GM23338 (cell line): ENCODE measurements around the gene IL1RN. TPM values are rescaled to one million over a fixed set of nuclear protein-coding genes. Genes with fewer than 3 reads are reported as not detected.

Experiments
- ATAC-seq: fragments of 200-7000 bp; cut with Tn5 transposase; 3 replicates; pipeline ENCODE4 v1.9.1; 2020
- DNase-seq: peaks from one replicate; pipeline ENCODE4 v3.0.0-alpha.2; 2015; ENCODE audit warnings: low spot score
- H2AFZ ChIP-seq: fragments of 200-600 bp; sonication (generic); 2 replicates; pipeline ENCODE4 v1.8.0; 2016; ENCODE audit warnings: antibody characterized with exemption, mild to moderate bottlenecking, moderate library complexity
- H3F3A ChIP-seq: fragments of 200-600 bp; sonication (generic); replicated peaks from 2 replicates; pipeline ENCODE4 v1.8.0; 2017; ENCODE audit warnings: antibody characterized with exemption, mixed run types, low read depth
- H3K27ac ChIP-seq: fragments of 200-600 bp; sonication (generic); 2 replicates; pipeline ENCODE4 v1.6.1; 2016; ENCODE audit warnings: low read depth
- H3K27me3 ChIP-seq: fragments of 200-600 bp; sonication (generic); 2 replicates; pipeline ENCODE4 v1.8.0; 2016; ENCODE audit warnings: mild to moderate bottlenecking, mixed run types, moderate library complexity; ENCODE audit not compliant: insufficient read depth
- H3K36me3 ChIP-seq: fragments of 200-600 bp; sonication (generic); 2 replicates; pipeline ENCODE4 v1.8.0; 2016; ENCODE audit warnings: mild to moderate bottlenecking; ENCODE audit not compliant: insufficient read depth
- H3K4me1 ChIP-seq: fragments of 200-600 bp; sonication (generic); 2 replicates; pipeline ENCODE4 v1.8.0; 2016; ENCODE audit warnings: mild to moderate bottlenecking, moderate library complexity; ENCODE audit not compliant: insufficient read depth
- H3K4me2 ChIP-seq: fragments of 200-600 bp; sonication (generic); 2 replicates; pipeline ENCODE4 v1.7.1; 2017; ENCODE audit warnings: mixed run types
- H3K4me3 ChIP-seq: fragments of 200-600 bp; sonication (generic); 2 replicates; pipeline ENCODE4 v1.6.1; 2016; ENCODE audit warnings: mixed run types
- H3K79me2 ChIP-seq: fragments of 200-600 bp; sonication (generic); replicated peaks from 2 replicates; pipeline ENCODE4 v1.8.0; 2017; ENCODE audit warnings: mild to moderate bottlenecking; ENCODE audit not compliant: insufficient read depth
- H3K9me2 ChIP-seq: fragments of 200-600 bp; sonication (generic); 2 replicates; pipeline ENCODE4 v1.8.0; 2017; ENCODE audit not compliant: insufficient read depth
- H4K20me1 ChIP-seq: fragments of 200-600 bp; sonication (generic); replicated peaks from 2 replicates; pipeline ENCODE4 v1.8.0; 2017; ENCODE audit warnings: mild to moderate bottlenecking; ENCODE audit not compliant: insufficient read depth
- H3K27ac Mint-ChIP-seq: 2 replicates; pipeline ENCODE4 v1.8.0; 2020; ENCODE audit warnings: inconsistent platforms, mild to moderate bottlenecking, moderate library complexity, mixed read lengths
- H3K27me3 Mint-ChIP-seq: 3 replicates; pipeline ENCODE4 v1.8.0; 2022; ENCODE audit warnings: low read depth, mild to moderate bottlenecking, moderate library complexity, mixed read lengths, inconsistent platforms; ENCODE audit not compliant: insufficient read depth, poor library complexity
- H3K36me3 Mint-ChIP-seq: 3 replicates; pipeline ENCODE4 v1.8.0; 2021; ENCODE audit warnings: low read depth, mild to moderate bottlenecking, inconsistent platforms, moderate library complexity, mixed read lengths
- H3K4me1 Mint-ChIP-seq: 3 replicates; pipeline ENCODE4 v1.8.0; 2020; ENCODE audit warnings: mild to moderate bottlenecking, inconsistent platforms, mixed read lengths
- H3K4me3 Mint-ChIP-seq: 3 replicates; pipeline ENCODE4 v1.8.0; 2021; ENCODE audit warnings: moderate library complexity, mild to moderate bottlenecking, inconsistent platforms, mixed read lengths
- H3K9me3 Mint-ChIP-seq: 3 replicates; pipeline ENCODE4 v1.8.0; 2020; ENCODE audit warnings: moderate library complexity, mild to moderate bottlenecking, inconsistent platforms, mixed read lengths
- CREB1 ChIP-seq: fragments of 250-450 bp; sonication (Bioruptor Pico); IDR thresholded peaks from 2 replicates; pipeline ENCODE4 v1.5.0; 2020; ENCODE audit warnings: low read depth, mild to moderate bottlenecking, moderate library complexity
- EZH2 ChIP-seq: fragments of 200-600 bp; sonication (generic); IDR thresholded peaks from one replicate; pipeline ENCODE4 v1.8.0; 2017; ENCODE audit warnings: antibody characterized with exemption, mild to moderate bottlenecking, low read depth; ENCODE audit not compliant: unreplicated experiment
- EZH2phosphoT487 ChIP-seq: fragments of 200-600 bp; sonication (generic); IDR thresholded peaks from one replicate; pipeline ENCODE4 v1.8.1; 2018; ENCODE audit warnings: antibody characterized with exemption; ENCODE audit not compliant: unreplicated experiment
- JUNB ChIP-seq: IDR thresholded peaks from one replicate; pipeline ENCODE4 v1.6.1; 2016; ENCODE audit warnings: antibody characterized with exemption; ENCODE audit not compliant: unreplicated experiment
- NANOG ChIP-seq: IDR thresholded peaks from 2 replicates; pipeline ENCODE4 v1.6.1; 2016; ENCODE audit warnings: antibody characterized with exemption, borderline replicate concordance
- POLR2AphosphoS5 ChIP-seq: IDR thresholded peaks from 2 replicates; pipeline ENCODE4 v1.6.1; 2016; ENCODE audit warnings: antibody characterized with exemption, low read depth
- STAT1 ChIP-seq: IDR thresholded peaks from one replicate; pipeline ENCODE4 v1.6.1; 2016; ENCODE audit warnings: antibody characterized with exemption; ENCODE audit not compliant: unreplicated experiment
- ZNF114 ChIP-seq: fragments of 250-450 bp; sonication (Bioruptor Pico); IDR thresholded peaks from 2 replicates; pipeline ENCODE4 v1.5.0; 2020; ENCODE audit warnings: mild to moderate bottlenecking, moderate library complexity
- ZNF331 ChIP-seq: fragments of 250-450 bp; sonication (Bioruptor Pico); IDR thresholded peaks from 2 replicates; pipeline ENCODE4 v1.5.0; 2020; ENCODE audit warnings: low read depth, mild to moderate bottlenecking, moderate library complexity
- polyA plus RNA-seq: library from polyadenylated mRNA; unstranded; fragments of >200 nt; fragmentation: Nextera tagmentation; extraction: Ambion mirVana; gene quantifications from 2 replicates; pipeline ENCODE4 v1.2.1, GENCODE V29; 2016
- total RNA-seq: library from RNA; depleted of rRNA; stranded (reverse); fragments of >200 nt; shearing (Covaris generic); gene quantifications from 2 replicates; pipeline ENCODE4 v1.2.3, GENCODE V29; 2014
- TF ChIP-seq, protein P1 (sequence below): IDR thresholded peaks from one replicate; pipeline ENCODE4 v1.6.1; 2018; ENCODE audit warnings: antibody characterized with exemption; ENCODE audit not compliant: unreplicated experiment
- TF ChIP-seq, protein P2 (sequence below): fragments of 250-450 bp; sonication (Bioruptor Pico); IDR thresholded peaks from 2 replicates; pipeline ENCODE4 v1.5.0; 2020; ENCODE audit warnings: mild to moderate bottlenecking, moderate library complexity

Gene IL1RN
- total and polyA plus RNA-seq, 2 experiments from 2014 or later, result not detected

DNA sequence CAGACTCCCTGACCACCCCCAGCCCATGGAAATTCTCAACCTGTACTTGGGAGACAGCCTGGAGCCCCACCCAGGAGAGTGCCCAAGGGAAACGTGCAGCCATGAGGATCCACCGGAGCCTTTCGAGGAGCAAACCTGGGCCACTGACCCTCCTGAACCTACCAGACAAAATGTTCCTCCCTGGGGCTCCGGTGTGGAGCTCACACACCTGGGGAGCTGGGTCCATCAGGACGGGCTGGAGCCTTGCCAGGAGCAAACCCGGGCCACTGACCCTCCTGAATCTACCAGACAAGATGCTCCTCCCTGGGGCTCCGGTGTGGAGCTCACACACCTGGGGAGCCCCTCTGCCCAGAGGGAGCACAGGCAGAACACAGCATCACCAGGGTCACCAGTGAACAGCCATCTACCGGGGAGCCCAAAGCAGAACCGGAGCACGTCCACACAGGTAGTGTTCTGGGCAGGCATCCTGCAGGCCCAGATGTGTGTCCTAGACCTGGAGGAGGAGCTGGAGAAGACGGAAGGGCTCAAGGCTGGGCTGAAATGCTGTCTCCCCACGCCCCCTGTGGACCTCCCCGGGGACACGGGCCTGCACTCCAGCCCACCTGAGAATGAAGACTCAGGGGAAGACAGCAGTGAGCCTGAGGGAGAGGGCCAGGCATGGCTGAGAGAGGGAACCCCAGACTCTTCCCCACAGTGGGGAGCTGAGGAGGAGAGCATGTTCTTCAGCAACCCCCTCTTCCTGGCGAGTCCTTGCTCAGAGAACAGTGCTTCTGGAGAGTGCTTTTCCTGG, 55.3 kb downstream of the IL1RN start:
- H2AFZ ChIP-seq, result no peak overlapping the region
- H3K4me3 ChIP-seq, result no peak overlapping the region
- DNase-seq (no peak), ATAC-seq (no peak)
- H3K4me1 ChIP-seq, result 0 out of 2 replicates have a peak, but pooled peaks cover under 1% of the 10 kb centered on the region
- H3K4me1 Mint-ChIP-seq, result peaks cover 11% of the 10 kb centered on the region
- no peaks in the 10 kb centered on the region for H3K36me3 Mint-ChIP-seq
- H3K27ac Mint-ChIP-seq, result no peak overlapping the region
- no peaks in the 10 kb centered on the region for H4K20me1 ChIP-seq
- peaks cover 3% of the 10 kb centered on the region for H3K27me3 Mint-ChIP-seq
- no peaks in the 10 kb centered on the region for H3F3A ChIP-seq
- H3K4me3 Mint-ChIP-seq, result no peak overlapping the region
- no peak overlapping the region for H3K4me2 ChIP-seq
- no peak for TF ChIP-seq POLR2AphosphoS5
- no peak for TF ChIP-seq ZNF114
- no peak for TF ChIP-seq STAT1
- no peak for TF ChIP-seq CREB1 (CRISPR knock-in tag)
- no peak overlapping the region for H3K27ac ChIP-seq
- H3K9me2 ChIP-seq, result no peaks in the 10 kb centered on the region
- no peaks in the 10 kb centered on the region for H3K79me2 ChIP-seq
- no peaks in the 10 kb centered on the region for H3K9me3 Mint-ChIP-seq
- no peaks in the 10 kb centered on the region for H3K27me3 ChIP-seq
- no peaks in the 10 kb centered on the region for H3K36me3 ChIP-seq

DNA sequence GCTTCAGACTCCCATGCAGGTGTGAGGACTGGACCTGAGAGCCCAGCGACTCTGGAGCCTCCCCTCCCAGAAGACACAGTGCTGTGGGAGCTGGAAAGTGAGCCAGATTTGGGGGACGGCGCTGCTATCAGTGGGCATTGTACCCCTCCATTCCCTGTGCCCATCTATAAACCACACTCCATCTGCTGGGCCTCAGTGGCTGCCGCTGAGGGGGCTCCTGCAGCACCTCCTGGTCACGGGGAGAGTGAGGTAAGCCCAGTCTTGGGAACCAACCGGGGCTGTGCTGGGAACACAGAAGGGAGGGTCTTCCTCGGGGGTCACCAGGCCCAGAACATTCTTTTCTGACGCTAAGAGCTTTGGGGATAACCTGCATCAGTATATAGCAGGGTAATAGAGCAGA, 55.9 kb downstream of the IL1RN start:
- no peaks in the 10 kb centered on the region for H3F3A ChIP-seq
- Mint-ChIP-seq H3K36me3 (no peaks in the 10 kb centered on the region), H3K9me3 (no peaks in the 10 kb centered on the region), H3K4me3 (no peak overlapping the region), H3K4me1 (peaks cover 12% of the 10 kb centered on the region), H3K27ac (no peak overlapping the region), H3K27me3 (peaks cover 3% of the 10 kb centered on the region)
- H3K27ac ChIP-seq, result no peak overlapping the region
- no peaks in the 10 kb centered on the region for H4K20me1 ChIP-seq
- no peak overlapping the region for H2AFZ ChIP-seq
- 0 out of 2 replicates have a peak, but pooled peaks cover 3% of the 10 kb centered on the region for H3K4me1 ChIP-seq
- H3K79me2 ChIP-seq, result no peaks in the 10 kb centered on the region
- no peaks in the 10 kb centered on the region for H3K36me3 ChIP-seq
- ATAC-seq, result no peak
- H3K27me3 ChIP-seq, result no peaks in the 10 kb centered on the region
- H3K9me2 ChIP-seq, result no peaks in the 10 kb centered on the region
- no peak overlapping the region for H3K4me2 ChIP-seq
- no peak for DNase-seq
- no peak overlapping the region for H3K4me3 ChIP-seq
- TF ChIP-seq, protein P1, sequence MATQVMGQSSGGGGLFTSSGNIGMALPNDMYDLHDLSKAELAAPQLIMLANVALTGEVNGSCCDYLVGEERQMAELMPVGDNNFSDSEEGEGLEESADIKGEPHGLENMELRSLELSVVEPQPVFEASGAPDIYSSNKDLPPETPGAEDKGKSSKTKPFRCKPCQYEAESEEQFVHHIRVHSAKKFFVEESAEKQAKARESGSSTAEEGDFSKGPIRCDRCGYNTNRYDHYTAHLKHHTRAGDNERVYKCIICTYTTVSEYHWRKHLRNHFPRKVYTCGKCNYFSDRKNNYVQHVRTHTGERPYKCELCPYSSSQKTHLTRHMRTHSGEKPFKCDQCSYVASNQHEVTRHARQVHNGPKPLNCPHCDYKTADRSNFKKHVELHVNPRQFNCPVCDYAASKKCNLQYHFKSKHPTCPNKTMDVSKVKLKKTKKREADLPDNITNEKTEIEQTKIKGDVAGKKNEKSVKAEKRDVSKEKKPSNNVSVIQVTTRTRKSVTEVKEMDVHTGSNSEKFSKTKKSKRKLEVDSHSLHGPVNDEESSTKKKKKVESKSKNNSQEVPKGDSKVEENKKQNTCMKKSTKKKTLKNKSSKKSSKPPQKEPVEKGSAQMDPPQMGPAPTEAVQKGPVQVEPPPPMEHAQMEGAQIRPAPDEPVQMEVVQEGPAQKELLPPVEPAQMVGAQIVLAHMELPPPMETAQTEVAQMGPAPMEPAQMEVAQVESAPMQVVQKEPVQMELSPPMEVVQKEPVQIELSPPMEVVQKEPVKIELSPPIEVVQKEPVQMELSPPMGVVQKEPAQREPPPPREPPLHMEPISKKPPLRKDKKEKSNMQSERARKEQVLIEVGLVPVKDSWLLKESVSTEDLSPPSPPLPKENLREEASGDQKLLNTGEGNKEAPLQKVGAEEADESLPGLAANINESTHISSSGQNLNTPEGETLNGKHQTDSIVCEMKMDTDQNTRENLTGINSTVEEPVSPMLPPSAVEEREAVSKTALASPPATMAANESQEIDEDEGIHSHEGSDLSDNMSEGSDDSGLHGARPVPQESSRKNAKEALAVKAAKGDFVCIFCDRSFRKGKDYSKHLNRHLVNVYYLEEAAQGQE, result no peak
- TF ChIP-seq ZNF331 (CRISPR knock-in tag) (no peak), EZH2phosphoT487 (no peak), EZH2 (no peak), JUNB (no peak), NANOG (no peak), POLR2AphosphoS5 (no peak)
- TF ChIP-seq, protein P2, sequence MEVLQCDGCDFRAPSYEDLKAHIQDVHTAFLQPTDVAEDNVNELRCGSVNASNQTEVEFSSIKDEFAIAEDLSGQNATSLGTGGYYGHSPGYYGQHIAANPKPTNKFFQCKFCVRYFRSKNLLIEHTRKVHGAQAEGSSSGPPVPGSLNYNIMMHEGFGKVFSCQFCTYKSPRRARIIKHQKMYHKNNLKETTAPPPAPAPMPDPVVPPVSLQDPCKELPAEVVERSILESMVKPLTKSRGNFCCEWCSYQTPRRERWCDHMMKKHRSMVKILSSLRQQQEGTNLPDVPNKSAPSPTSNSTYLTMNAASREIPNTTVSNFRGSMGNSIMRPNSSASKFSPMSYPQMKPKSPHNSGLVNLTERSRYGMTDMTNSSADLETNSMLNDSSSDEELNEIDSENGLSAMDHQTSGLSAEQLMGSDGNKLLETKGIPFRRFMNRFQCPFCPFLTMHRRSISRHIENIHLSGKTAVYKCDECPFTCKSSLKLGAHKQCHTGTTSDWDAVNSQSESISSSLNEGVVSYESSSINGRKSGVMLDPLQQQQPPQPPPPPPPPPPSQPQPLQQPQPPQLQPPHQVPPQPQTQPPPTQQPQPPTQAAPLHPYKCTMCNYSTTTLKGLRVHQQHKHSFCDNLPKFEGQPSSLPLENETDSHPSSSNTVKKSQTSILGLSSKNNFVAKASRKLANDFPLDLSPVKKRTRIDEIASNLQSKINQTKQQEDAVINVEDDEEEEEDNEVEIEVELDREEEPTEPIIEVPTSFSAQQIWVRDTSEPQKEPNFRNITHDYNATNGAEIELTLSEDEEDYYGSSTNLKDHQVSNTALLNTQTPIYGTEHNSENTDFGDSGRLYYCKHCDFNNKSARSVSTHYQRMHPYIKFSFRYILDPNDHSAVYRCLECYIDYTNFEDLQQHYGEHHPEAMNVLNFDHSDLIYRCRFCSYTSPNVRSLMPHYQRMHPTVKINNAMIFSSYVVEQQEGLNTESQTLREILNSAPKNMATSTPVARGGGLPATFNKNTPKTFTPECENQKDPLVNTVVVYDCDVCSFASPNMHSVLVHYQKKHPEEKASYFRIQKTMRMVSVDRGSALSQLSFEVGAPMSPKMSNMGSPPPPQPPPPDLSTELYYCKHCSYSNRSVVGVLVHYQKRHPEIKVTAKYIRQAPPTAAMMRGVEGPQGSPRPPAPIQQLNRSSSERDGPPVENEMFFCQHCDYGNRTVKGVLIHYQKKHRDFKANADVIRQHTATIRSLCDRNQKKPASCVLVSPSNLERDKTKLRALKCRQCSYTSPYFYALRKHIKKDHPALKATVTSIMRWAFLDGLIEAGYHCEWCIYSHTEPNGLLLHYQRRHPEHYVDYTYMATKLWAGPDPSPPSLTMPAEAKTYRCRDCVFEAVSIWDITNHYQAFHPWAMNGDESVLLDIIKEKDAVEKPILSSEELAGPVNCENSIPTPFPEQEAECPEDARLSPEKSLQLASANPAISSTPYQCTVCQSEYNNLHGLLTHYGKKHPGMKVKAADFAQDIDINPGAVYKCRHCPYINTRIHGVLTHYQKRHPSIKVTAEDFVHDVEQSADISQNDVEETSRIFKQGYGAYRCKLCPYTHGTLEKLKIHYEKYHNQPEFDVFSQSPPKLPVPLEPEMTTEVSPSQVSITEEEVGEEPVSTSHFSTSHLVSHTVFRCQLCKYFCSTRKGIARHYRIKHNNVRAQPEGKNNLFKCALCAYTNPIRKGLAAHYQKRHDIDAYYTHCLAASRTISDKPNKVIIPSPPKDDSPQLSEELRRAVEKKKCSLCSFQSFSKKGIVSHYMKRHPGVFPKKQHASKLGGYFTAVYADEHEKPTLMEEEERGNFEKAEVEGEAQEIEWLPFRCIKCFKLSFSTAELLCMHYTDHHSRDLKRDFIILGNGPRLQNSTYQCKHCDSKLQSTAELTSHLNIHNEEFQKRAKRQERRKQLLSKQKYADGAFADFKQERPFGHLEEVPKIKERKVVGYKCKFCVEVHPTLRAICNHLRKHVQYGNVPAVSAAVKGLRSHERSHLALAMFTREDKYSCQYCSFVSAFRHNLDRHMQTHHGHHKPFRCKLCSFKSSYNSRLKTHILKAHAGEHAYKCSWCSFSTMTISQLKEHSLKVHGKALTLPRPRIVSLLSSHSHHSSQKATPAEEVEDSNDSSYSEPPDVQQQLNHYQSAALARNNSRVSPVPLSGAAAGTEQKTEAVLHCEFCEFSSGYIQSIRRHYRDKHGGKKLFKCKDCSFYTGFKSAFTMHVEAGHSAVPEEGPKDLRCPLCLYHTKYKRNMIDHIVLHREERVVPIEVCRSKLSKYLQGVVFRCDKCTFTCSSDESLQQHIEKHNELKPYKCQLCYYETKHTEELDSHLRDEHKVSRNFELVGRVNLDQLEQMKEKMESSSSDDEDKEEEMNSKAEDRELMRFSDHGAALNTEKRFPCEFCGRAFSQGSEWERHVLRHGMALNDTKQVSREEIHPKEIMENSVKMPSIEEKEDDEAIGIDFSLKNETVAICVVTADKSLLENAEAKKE (CRISPR knock-in tag), result no peak
